Karpas-422 (cell line): Measurements from ENCODE around the gene THTPA. TPM values are rescaled to one million over a fixed set of nuclear protein-coding genes. Genes with fewer than 3 reads are reported as not detected.

Experiments
- DNase-seq: peaks from one replicate; pipeline ENCODE4 v3.0.0-alpha.2; 2015
- H2AFZ ChIP-seq: fragments of 200-600 bp; sonication (generic); 2 replicates; pipeline ENCODE4 v1.6.1; 2014; ENCODE audit warnings: antibody characterized with exemption, low read length, mixed read lengths
- H3K27ac ChIP-seq: fragments of 200-600 bp; sonication (generic); 2 replicates; pipeline ENCODE4 v1.5.1; 2014; ENCODE audit warnings: mild to moderate bottlenecking, low read length, moderate library complexity
- H3K27me3 ChIP-seq: fragments of 200-600 bp; sonication (generic); 2 replicates; pipeline ENCODE4 v1.6.1; 2014; ENCODE audit warnings: low read length, mixed read lengths
- H3K36me3 ChIP-seq: fragments of 200-600 bp; sonication (generic); 2 replicates; pipeline ENCODE4 v1.6.1; 2014; ENCODE audit warnings: low read length, mixed read lengths; ENCODE audit not compliant: insufficient read depth
- H3K4me1 ChIP-seq: fragments of 200-600 bp; sonication (generic); 2 replicates; pipeline ENCODE4 v1.6.1; 2014; ENCODE audit warnings: mild to moderate bottlenecking, low read length, mixed read lengths
- H3K4me2 ChIP-seq: fragments of 200-600 bp; sonication (generic); 2 replicates; pipeline ENCODE4 v1.6.1; 2014; ENCODE audit warnings: low read length, low read depth, mild to moderate bottlenecking; ENCODE audit not compliant: poor library complexity, severe bottlenecking
- H3K4me3 ChIP-seq: fragments of 200-600 bp; sonication (generic); 2 replicates; pipeline ENCODE4 v1.5.1; 2014; ENCODE audit warnings: mild to moderate bottlenecking, antibody characterized with exemption, low read length, mixed read lengths
- H3K79me2 ChIP-seq: fragments of 200-600 bp; sonication (generic); 2 replicates; pipeline ENCODE4 v1.6.1; 2014; ENCODE audit warnings: mild to moderate bottlenecking, low read length, mixed read lengths
- H3K9ac ChIP-seq: fragments of 200-600 bp; sonication (generic); 2 replicates; pipeline ENCODE4 v1.6.0; 2014; ENCODE audit warnings: low read length
- H3K9me2 ChIP-seq: fragments of 200-600 bp; sonication (generic), shearing (Covaris generic); replicated peaks from 2 replicates; pipeline ENCODE4 v1.6.0; 2014; ENCODE audit warnings: mild to moderate bottlenecking, low read length, moderate library complexity; ENCODE audit not compliant: insufficient read depth
- H3K9me3 ChIP-seq: fragments of 300-700, 200-600 bp; sonication (generic); 2 replicates; pipeline ENCODE4 v1.6.1; 2014; ENCODE audit warnings: low read length, mixed read lengths
- H4K20me1 ChIP-seq: fragments of 200-600 bp; sonication (generic); 2 replicates; pipeline ENCODE4 v1.6.1; 2014; ENCODE audit warnings: mild to moderate bottlenecking, antibody characterized with exemption, low read length, low read depth; ENCODE audit not compliant: insufficient read depth
- total RNA-seq: library from RNA; depleted of rRNA; stranded (reverse); fragments of >200 nt; shearing (Covaris generic); gene quantifications from 2 replicates; pipeline ENCODE4 v1.2.3, GENCODE V29; 2014; ENCODE audit warnings: low replicate concordance

Gene THTPA
- total RNA-seq, 1 experiment from 2014 or later = 16.2 TPM

DNA sequence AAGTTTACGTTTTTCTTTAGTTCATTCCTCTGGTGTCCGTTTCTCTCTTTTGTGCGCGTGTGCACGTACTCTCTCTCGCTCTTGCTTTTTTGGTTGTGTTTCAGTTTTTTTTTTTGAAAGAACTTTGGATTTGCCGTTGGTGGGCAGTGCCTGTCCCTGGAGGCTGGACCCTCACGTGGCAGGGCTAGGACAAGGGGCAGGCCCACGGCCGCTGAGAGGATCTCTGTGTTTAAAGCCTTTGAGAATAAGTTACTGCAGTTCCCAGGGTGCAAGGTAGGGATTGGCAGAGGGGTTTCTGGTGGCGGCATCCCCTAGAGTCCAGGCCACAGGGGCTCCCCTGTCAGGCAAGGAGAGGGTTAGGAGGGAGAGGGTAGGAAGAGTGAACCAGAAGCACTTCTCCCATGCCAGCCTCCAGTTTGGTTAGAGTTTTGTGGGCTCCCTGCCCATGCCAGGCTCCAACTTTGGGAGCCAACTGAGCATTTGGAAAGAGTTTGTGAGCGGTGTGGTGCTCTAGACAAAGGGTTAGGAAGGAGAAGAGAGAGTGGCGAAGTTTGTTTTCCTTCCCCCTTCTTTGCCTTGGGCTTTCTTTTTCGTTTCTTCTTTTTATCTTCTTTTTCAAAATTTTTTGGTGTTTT lies 35.1 kb upstream of the THTPA start:
- no peaks in the 10 kb centered on the region for H3K79me2 ChIP-seq
- H3K27me3 ChIP-seq = no peaks in the 10 kb centered on the region
- H3K9me3 ChIP-seq = no peaks in the 10 kb centered on the region
- no peak overlapping the region for H3K4me2 ChIP-seq
- H3K4me1 ChIP-seq = no peaks in the 10 kb centered on the region
- no peaks in the 10 kb centered on the region for H3K36me3 ChIP-seq
- H3K9me2 ChIP-seq = no peaks in the 10 kb centered on the region
- no peak overlapping the region for H3K9ac ChIP-seq
- no peak overlapping the region for H3K4me3 ChIP-seq
- DNase-seq = no peak
- H2AFZ ChIP-seq = no peak overlapping the region
- no peak overlapping the region for H3K27ac ChIP-seq
- no peaks in the 10 kb centered on the region for H4K20me1 ChIP-seq

DNA sequence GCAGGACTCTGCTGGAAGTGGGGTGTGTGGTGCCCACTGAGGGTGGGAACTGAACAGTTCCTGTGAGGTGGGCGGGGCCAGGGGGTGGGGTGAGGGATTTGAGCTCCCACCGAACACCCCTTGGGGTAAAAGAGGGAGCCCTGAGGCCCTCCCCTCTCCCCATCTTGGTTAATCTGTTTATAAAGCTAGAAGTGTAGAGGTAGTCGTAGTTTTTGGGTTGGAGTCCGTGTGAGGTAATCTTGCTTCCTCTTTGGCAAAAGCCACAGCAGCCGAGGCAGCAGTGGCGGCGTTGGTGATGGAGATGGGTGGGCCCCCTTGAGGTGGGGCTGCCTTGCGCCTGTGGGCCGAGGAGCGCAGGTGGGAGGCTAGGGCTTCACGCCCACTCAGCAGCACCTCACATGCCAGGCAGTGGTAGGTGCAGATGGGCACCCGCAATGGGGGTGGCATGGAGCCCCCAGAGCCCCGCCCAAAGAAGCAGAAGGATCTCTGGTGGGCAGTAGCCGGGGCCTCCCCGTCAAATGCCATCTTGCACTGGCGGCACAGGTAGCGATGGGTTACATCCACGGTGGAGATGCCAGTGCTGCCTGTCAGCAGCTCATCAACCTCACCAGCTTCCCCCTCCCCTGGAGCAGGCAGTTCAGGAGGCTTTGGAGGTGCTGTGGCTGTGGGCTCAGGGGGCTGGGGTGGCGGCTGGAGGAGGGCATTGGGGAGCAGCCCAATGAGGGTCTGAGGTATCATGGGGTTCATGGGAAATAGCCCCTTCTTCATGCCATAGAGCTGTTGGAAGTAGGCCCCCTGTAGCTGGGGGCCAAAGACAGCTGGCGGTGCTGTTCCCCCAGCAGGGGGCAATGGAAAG lies 34.1 kb upstream of the THTPA start:
- Histone ChIP-seq H2AFZ (no peak overlapping the region), H3K4me3 (no peak overlapping the region), H3K9me3 (no peaks in the 10 kb centered on the region), H3K9me2 (no peaks in the 10 kb centered on the region), H3K4me1 (no peaks in the 10 kb centered on the region), H3K4me2 (no peak overlapping the region), H4K20me1 (no peaks in the 10 kb centered on the region), H3K79me2 (no peaks in the 10 kb centered on the region), H3K9ac (no peak overlapping the region), H3K27ac (no peak overlapping the region), H3K36me3 (no peaks in the 10 kb centered on the region), H3K27me3 (no peaks in the 10 kb centered on the region)
- DNase-seq = no peak

DNA sequence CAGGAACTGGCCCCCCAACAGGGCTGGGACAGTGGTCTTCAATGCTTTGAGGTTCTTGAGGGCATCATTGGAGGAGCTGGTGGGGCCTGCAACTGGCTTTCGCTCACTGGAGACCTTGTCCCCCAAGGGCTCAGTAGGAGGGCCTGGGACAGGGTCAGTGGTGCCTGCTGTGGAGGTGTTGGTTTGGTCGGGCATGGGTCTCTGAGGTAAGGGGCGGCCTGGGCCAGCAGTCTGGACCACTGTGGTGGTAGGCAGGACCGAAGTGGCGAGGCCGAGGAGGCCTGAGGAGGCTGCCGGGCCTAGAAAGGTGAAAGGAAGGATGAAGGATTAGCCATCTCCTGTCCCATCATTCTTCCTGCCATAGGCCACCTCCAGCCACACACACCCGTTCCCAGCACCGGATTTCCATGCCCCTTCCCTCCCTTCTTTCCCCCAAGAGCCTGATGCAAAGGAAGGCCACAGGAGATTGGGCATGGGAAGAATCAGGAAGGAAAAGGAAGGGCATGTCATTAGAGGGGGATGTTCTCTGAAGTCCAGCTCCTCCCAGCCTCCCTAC lies 33.4 kb upstream of the THTPA start:
- DNase-seq = no peak
- no peaks in the 10 kb centered on the region for H3K27me3 ChIP-seq

DNA sequence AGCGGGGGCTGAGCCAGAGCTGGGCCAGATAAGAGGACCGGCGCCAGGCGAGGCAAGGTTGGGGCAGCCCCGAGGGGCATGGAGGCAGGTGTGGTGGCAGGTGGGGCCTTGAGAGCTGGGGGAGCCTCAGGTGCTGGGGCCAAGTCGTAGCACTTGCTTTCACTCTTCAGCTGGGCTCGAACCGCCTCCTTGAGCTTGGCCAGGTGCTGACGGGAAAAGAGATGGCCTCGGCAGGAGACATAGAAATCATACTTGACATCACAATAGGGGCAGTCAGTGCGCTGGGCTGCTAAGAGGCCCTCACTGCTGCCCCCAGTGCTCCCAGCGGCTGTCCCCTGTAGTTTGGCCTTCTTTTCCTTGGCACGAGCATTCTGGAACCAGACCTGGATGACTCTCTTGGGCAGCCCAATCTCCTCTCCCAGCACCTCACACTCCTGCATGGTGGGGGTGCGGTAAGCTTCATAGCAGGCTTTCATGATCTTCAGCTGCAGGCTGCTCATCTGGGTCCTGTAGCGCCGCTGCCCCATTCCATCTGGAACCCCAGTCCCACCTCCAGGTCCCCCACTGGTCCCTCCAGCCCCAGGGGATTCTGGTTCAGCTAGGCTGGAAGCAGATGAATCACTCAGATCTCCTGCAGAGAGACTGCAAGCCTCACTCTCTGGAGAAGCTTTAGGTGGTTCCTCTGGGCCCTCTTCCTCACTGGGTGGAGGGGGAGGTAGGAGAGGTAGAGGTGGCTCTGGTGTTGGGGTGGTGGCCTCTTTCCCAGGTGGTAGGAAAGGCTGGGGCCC lies 32.6 kb upstream of the THTPA start:
- H3K4me3 ChIP-seq = no peak overlapping the region

More for the DNA sequence above, 33.4 kb upstream of the THTPA start:
- no peak overlapping the region for H3K4me3 ChIP-seq
- H3K4me2 ChIP-seq = no peak overlapping the region
- H2AFZ ChIP-seq = no peak overlapping the region
- no peaks in the 10 kb centered on the region for H3K79me2 ChIP-seq
- no peaks in the 10 kb centered on the region for H3K9me3 ChIP-seq
- H3K9ac ChIP-seq = no peak overlapping the region
- no peaks in the 10 kb centered on the region for H3K4me1 ChIP-seq
- H3K36me3 ChIP-seq = no peaks in the 10 kb centered on the region
- no peaks in the 10 kb centered on the region for H3K9me2 ChIP-seq
- no peaks in the 10 kb centered on the region for H4K20me1 ChIP-seq
- no peak overlapping the region for H3K27ac ChIP-seq

DNA sequence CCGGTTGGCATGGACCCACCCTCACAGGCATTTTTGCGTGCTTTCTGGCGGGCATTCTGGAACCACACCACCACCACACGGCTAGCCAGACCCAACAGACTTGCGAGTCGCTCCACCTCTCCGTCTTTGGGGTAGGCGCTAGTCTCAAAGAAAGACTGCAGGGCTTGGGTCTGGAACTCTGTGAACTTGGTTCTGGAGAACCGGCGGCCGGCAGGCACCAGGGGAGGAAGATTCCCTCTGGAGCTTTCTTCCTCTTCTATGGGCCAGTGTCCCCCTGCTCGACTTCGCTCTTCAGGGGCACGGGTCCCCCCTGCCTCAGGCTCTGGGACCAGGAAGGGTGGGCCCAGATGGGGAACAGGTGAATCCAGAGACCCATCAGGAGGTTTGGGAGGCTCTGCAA lies 31.1 kb upstream of the THTPA start:
- Histone ChIP-seq H3K4me1 (no peaks in the 10 kb centered on the region), H3K9me3 (no peaks in the 10 kb centered on the region), H3K27ac (no peak overlapping the region), H3K9me2 (no peaks in the 10 kb centered on the region), H3K36me3 (no peaks in the 10 kb centered on the region), H4K20me1 (no peaks in the 10 kb centered on the region), H3K9ac (no peak overlapping the region), H3K27me3 (no peaks in the 10 kb centered on the region), H2AFZ (no peak overlapping the region), H3K4me3 (no peak overlapping the region), H3K79me2 (no peaks in the 10 kb centered on the region), H3K4me2 (no peak overlapping the region)
- DNase-seq = no peak

More for the DNA sequence above, 32.6 kb upstream of the THTPA start:
- no peaks in the 10 kb centered on the region for H3K9me3 ChIP-seq
- no peaks in the 10 kb centered on the region for H3K27me3 ChIP-seq
- H3K4me1 ChIP-seq = no peaks in the 10 kb centered on the region
- no peaks in the 10 kb centered on the region for H3K36me3 ChIP-seq
- H2AFZ ChIP-seq = no peak overlapping the region
- no peaks in the 10 kb centered on the region for H3K9me2 ChIP-seq
- no peak for DNase-seq
- no peaks in the 10 kb centered on the region for H4K20me1 ChIP-seq
- H3K4me2 ChIP-seq = no peak overlapping the region
- H3K9ac ChIP-seq = no peak overlapping the region
- H3K27ac ChIP-seq = no peak overlapping the region
- H3K79me2 ChIP-seq = no peaks in the 10 kb centered on the region

DNA sequence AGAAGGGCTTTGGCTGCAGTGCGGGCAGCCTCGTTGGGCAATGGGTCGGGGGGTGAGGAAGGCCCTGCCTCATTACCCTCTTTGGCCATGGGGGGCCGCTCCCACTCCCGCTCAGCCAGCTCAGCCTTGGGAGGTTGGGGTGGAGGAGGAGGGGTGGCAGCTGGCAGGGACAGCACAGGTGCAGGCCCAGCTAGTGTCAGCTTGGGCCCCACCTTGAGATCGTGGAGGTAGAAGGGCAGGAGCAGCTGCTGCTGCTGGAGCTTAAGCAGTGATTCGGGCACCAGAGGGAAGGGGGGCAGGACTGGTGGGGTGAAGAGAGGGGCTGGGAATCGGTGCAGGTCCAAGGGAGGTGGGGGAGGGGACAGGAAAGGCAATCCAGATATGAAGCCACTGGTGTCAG lies 30.5 kb upstream of the THTPA start:
- no peak overlapping the region for H3K4me2 ChIP-seq
- H4K20me1 ChIP-seq = no peaks in the 10 kb centered on the region
- H3K4me3 ChIP-seq = no peak overlapping the region
- H3K9me2 ChIP-seq = no peaks in the 10 kb centered on the region
- H3K36me3 ChIP-seq = no peaks in the 10 kb centered on the region
- no peak overlapping the region for H3K27ac ChIP-seq
- H3K27me3 ChIP-seq = no peaks in the 10 kb centered on the region
- H3K9ac ChIP-seq = no peak overlapping the region
- DNase-seq = no peak
- H3K4me1 ChIP-seq = no peaks in the 10 kb centered on the region
- no peaks in the 10 kb centered on the region for H3K79me2 ChIP-seq
- H3K9me3 ChIP-seq = no peaks in the 10 kb centered on the region
- no peak overlapping the region for H2AFZ ChIP-seq

DNA sequence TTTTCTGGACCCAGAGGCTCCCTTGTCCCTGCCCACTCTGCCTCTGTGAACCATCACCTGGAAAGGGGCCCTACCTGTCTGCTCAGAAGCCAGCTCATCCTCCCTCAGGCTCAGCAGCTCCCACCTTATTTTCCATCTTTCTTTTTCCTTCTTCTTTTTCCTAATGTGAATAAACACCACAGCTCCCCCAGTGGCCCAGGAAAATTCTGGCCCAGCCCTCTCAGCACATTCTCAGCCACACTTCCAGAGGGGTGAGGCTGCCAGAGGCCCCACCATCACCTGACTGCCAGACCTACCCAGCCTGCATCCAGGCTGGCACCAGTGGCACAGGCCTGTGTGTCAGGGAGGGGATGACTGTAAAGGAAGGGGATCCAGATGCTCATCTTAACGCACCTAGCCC lies 27.5 kb upstream of the THTPA start:
- Histone ChIP-seq H3K27ac (no peak overlapping the region), H3K79me2 (no peaks in the 10 kb centered on the region), H3K36me3 (no peaks in the 10 kb centered on the region), H4K20me1 (no peaks in the 10 kb centered on the region), H3K9me3 (no peaks in the 10 kb centered on the region), H3K9me2 (no peaks in the 10 kb centered on the region), H3K9ac (no peak overlapping the region), H2AFZ (no peak overlapping the region), H3K4me1 (no peaks in the 10 kb centered on the region), H3K27me3 (no peaks in the 10 kb centered on the region), H3K4me2 (no peak overlapping the region), H3K4me3 (no peak overlapping the region)
- no peak for DNase-seq

DNA sequence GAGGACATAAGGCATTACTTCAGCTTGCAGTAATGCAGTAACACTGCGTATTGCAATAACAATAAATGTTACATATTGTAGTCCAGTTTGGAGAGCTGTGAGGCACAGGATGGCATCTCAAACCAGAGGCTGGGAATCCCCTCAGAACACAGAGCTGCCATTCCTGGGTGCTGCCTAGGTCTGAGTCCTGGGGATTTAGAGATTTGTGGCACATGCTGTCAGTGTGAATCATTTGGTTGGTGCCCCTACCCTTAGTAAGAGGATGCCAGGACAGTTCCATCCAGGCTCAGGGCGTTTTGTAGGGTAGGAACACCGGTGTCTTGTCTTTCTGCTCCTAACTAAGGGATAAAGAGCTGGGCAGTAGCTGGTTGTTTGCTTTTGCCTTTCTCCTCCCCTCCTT lies 27.1 kb upstream of the THTPA start:
- Histone ChIP-seq H3K4me1 (no peaks in the 10 kb centered on the region), H2AFZ (no peak overlapping the region), H3K79me2 (no peaks in the 10 kb centered on the region), H3K9me2 (no peaks in the 10 kb centered on the region), H4K20me1 (no peaks in the 10 kb centered on the region), H3K9me3 (no peaks in the 10 kb centered on the region), H3K27ac (no peak overlapping the region), H3K4me2 (no peak overlapping the region), H3K27me3 (no peaks in the 10 kb centered on the region), H3K9ac (no peak overlapping the region), H3K4me3 (no peak overlapping the region), H3K36me3 (no peaks in the 10 kb centered on the region)
- no peak for DNase-seq
